ENCODE results near the gene RNF213.
"Not testable (repeated sequence)": the region's sequence is repeated elsewhere in the genome, so short reads cannot be mapped to it uniquely, and the experiment has no call there.

Gene RNF213

GRCh38 chr17:80320496-80320895 is 59.8 kb downstream of the RNF213 start:
- DNase-seq (ENCODE audit: low read depth): no peak

GRCh38 chr17:80322864-80323263 is 62.2 kb downstream of the RNF213 start:
- DNase-seq (ENCODE audit: low read depth): no peak

GRCh38 chr17:80323982-80324381 is 63.3 kb downstream of the RNF213 start:
- no peak for DNase-seq (ENCODE audit: low read depth)

- DNase-seq (ENCODE audit: low read depth): no peak
Observed at GRCh38 chr17:80327518-80327917, 66.9 kb downstream of the RNF213 start.

- DNase-seq (ENCODE audit: low read depth): no peak
Observed at GRCh38 chr17:80328634-80329380, 68.2 kb downstream of the RNF213 start.

- DNase-seq (ENCODE audit: low read depth): not testable (repeated sequence)
Observed at GRCh38 chr17:80329421-80329820, 68.8 kb downstream of the RNF213 start.

GRCh38 chr17:80330276-80330675 is 69.6 kb downstream of the RNF213 start:
- no peak for DNase-seq (ENCODE audit: low read depth)

GRCh38 chr17:80330938-80331337 is 70.3 kb downstream of the RNF213 start:
- not testable (repeated sequence) for DNase-seq (ENCODE audit: low read depth)

GRCh38 chr17:80331820-80332219 is 71.2 kb downstream of the RNF213 start:
- no peak for DNase-seq (ENCODE audit: low read depth)

GRCh38 chr17:80337195-80337895 is 76.7 kb downstream of the RNF213 start:
- no peak for DNase-seq (ENCODE audit: low read depth)

GRCh38 chr17:80339118-80339517 is 78.5 kb downstream of the RNF213 start:
- DNase-seq (ENCODE audit: low read depth): no peak

- no peak for DNase-seq (ENCODE audit: low read depth)
Observed at GRCh38 chr17:80339731-80340456, 79.2 kb downstream of the RNF213 start.

- no peak for DNase-seq (ENCODE audit: low read depth)
Observed at GRCh38 chr17:80345321-80345720, 84.7 kb downstream of the RNF213 start.

GRCh38 chr17:80345841-80346497 is 85.3 kb downstream of the RNF213 start:
- DNase-seq (ENCODE audit: low read depth): no peak

- DNase-seq (ENCODE audit: low read depth): no peak
Observed at GRCh38 chr17:80346498-80347275, 86.0 kb downstream of the RNF213 start.

GRCh38 chr17:80347536-80347935 is 86.9 kb downstream of the RNF213 start:
- DNase-seq (ENCODE audit: low read depth): no peak

GRCh38 chr17:80347948-80348351 is 87.3 kb downstream of the RNF213 start:
- DNase-seq (ENCODE audit: low read depth): no peak

- DNase-seq (ENCODE audit: low read depth): no peak
Observed at GRCh38 chr17:80348551-80349150, 88.0 kb downstream of the RNF213 start.

GRCh38 chr17:80349151-80349651 is 88.5 kb downstream of the RNF213 start:
- DNase-seq (ENCODE audit: low read depth): no peak

GRCh38 chr17:80349751-80350150 is 89.1 kb downstream of the RNF213 start:
- DNase-seq (ENCODE audit: low read depth): no peak

All from activated T-helper 1 cell treated with Interleukin-2 at 50 U/mL for 16 hours (primary cell).